GM21390 (cell line): ENCODE data around the gene FGD4.

Experiments
- ATAC-seq: cut with Tn5 transposase; IDR thresholded peaks from one replicate; pipeline ENCODE4 v1.9.1; 2021; ENCODE audit not compliant: unreplicated experiment

FGD4 gene

DNA sequence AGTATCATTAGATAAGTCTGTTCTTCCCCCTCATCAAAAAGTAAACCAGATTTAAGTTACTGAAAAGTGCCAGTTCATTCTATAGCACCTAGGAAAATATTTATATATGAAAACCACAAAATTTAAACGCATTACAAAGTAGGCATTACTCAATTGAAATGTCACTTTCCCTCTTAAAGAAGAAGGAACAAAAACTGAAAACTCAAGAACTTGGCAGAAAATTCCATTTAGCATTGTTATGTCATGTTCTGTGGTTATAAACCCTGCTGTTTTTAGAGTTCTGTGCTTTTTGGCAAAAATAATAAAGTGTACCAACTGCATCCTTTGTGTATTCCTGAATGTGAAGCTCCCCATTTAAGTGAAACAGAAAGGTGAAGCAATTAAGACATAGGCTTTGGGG lies 3.6 kb downstream of the FGD4 start:
- no peak for ATAC-seq

DNA sequence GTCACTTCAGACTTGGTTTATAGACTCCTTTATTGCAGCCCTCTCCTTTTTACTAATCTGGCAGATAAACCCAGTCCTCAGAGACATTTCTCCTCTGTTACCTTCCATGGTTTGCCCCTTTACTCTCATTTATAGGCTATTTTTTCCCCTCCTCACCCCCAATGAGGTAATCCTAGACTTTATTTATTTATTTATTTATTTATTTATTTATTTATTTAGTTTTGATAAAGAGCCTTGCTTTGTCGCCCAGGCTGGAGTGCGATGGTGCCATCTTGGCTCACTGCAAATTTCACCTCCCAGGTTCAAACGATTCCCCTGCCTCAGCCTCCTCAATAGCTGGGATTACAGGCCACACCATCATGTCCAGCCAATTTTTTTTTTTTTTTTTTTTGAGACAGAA lies 8.4 kb downstream of the FGD4 start:
- no peak for ATAC-seq

DNA sequence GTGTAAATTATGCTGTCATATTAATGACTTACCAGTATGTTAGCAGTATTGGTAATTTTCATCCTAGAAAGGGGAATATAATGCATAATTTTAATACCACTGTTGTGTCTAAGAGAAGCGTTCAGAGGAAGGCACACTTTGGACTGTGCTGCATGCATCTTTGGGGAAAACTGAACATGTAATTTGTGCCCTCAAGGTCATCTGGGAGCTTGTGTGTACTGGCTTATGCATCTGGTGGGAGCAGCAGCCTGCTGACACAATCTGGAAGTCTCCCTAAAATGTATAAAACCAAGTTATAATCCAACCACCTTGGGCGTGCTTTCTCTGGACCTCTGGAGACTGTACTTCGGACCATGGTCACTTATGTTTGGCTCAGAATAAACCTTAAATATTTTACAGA lies 14.1 kb downstream of the FGD4 start:
- ATAC-seq: no peak

DNA sequence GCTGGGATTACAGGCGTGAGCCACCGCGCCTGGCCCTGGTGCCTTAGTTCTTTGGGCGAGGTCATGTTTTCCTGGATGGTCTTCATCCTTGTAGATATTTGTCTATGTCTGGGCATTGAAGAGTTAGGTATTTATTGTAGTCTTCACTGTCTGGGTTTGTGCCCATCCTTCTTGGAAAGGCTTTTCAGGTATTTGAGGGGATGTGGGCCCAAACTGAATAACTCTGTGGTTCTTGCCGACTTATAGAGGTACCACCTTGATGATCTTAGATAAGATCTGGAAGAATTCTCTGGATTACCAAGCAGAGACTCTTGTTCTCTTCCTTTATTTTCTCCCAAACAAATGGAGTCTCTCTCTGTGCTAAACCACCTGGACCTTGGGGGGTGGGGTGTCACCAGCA lies 18.9 kb downstream of the FGD4 start:
- ATAC-seq: no peak

DNA sequence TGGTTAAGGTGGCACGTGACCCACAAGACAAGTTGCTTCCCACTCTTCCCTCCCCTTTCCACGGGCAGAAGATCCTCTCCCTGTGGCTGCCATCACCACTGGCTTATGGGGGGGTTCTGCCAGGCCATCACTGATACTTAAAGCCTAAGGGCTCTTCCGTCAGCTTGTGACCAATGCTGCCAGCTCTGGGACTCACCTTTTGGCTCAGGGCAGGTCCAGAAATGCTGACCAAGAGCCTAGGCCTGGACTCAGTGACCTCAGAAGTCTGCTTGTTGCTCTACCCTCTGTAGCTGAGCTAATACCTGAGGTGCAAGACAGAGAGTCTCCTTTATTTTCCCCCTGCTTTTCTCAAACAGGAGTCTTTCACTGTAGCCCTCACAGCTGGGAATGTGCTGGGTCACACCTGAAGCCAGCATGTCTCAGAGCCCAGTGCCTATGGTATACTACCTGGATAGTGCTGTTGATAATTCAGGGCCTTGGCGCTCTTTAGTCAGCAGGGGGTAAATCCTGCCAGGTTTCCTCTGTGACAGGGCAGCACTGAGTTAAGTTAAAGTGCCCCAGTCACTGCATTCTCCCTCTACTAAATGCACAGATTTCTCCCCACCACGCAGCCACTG lies 19.7 kb downstream of the FGD4 start:
- ATAC-seq: no peak

DNA sequence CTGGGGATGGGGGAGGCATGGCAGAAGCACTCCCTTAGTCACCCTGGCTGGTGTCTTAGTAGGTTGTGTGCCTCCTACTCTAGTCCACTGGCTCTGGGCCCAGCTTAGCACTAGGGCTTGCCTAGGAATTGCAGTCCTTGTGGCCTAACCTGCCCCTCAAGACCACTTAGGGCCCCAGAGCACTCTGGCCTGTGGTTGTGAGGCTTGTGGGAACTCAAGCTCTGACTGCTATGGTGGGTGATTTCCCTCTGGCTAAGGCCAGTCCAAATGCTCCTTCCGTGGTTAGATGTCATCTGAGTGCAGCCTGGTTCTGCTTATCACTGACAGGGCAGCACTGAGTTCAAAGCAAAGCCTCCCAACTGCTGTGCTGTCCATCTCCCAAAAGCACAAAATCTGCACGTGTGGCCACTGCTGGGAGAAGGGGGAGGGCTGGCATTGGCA lies 20.2 kb downstream of the FGD4 start:
- ATAC-seq: no peak

DNA sequence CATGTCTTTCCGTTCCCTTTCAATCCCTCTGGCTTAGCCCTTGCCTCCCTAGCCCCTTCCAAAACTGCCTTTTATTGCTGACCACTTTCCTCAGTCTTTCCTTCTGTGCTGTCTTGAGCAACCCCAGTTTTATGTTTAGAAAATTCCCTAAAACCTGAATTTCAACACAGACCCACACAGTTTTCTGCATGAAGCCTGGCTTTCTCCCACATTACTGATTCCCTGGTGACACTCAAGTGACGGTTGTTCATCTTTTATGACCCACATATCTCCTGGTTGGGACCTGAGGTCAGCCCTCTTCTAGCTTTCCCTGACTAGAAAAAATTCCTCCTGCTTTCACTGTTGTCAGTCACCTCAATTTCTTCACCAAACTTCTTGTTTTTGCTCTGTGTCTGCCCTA lies 21.0 kb downstream of the FGD4 start:
- ATAC-seq: no peak

DNA sequence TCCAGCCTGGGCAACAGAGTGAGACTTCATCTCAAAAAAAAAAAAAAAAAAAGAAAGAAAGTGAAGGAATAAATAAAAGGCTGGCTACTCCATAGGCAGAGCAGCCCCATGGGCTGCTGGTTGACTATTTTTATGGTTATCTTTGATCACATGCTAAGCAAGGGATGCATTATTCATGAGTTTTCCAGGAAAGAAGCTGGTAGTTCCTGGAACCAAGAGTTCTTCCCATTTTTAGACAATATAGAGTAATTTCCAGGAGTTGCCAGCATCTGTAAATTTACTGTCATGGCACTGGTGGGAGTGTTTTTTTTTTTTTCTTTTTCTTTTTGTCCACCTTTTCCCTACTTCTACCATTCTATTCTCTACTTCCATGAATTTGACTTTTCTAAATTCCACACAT lies 24.2 kb downstream of the FGD4 start:
- ATAC-seq: no peak

DNA sequence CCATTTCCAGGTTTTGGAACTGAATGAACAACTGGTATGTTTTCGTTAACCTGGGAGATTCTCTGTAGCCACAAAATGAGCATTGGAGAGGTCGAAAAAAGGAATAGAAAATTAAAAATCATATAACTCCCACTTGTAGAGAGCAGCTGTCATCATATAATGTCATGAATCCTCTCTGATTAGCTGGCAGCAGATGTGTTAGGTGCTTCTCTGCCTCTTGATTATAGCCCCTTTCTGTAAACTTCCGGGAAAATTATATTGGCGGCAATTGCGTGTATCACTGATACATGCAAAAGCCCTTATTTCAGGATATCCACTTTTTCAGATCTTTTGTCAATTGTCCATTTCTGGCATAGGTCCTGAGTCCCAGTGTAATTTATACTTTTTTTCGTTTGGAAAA lies 31.7 kb downstream of the FGD4 start:
- ATAC-seq: no peak

DNA sequence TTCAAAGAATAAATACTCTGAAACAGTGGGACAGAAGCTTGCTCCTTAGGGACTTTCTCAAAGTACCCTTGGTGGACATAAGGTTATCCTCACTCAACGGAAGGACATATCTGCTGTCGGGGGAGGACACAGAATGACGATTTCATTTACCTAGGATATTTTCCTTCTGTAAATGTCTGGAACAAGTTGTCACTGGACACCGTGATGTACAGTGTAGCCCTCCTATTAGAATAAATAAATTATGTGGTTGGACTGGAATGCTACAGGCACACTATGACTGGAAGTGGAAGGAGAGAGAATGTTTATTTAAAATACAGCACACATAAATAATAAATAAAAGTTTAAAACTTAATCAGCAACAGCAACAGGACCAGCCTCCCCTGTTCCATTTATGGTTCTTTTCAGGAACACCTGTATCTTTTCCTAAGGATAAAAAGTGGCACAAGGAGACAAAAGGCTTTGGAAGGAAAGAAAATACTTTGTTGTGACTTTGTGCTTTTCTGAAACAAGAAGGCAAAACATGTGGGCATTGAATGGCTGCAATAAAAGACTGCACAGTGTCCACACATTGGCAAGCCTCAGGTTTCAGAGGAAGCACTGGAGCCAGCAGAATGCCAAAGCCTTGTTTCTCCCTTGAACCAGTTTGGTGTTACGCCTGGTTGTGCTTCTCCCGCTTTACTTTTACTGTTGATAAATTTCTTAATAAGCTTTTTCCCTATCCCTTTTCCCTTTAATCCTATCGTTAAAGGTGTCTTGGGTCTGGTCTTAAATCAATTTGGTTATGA lies 36.8 kb downstream of the FGD4 start:
- ATAC-seq: no peak

DNA sequence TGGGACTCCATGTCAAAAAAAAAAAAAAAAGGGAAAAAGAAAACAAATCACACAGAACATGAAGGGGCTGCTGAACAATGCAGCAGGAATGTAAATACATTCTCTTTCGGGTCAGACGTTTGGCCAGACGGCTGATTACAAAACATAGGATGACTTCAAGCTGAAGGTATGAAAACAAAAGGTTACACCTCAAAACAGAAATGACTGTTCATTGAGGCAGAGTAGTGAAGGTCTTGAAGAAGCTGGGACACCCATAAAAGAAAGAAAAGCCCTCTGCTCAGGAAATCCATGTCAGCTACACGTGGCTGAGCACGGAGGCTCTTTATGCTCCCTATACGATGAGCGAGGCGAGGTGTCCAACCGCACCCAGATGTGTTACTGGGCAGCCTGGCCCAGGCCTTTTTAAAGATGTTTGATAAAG lies 37.7 kb downstream of the FGD4 start:
- no peak for ATAC-seq

DNA sequence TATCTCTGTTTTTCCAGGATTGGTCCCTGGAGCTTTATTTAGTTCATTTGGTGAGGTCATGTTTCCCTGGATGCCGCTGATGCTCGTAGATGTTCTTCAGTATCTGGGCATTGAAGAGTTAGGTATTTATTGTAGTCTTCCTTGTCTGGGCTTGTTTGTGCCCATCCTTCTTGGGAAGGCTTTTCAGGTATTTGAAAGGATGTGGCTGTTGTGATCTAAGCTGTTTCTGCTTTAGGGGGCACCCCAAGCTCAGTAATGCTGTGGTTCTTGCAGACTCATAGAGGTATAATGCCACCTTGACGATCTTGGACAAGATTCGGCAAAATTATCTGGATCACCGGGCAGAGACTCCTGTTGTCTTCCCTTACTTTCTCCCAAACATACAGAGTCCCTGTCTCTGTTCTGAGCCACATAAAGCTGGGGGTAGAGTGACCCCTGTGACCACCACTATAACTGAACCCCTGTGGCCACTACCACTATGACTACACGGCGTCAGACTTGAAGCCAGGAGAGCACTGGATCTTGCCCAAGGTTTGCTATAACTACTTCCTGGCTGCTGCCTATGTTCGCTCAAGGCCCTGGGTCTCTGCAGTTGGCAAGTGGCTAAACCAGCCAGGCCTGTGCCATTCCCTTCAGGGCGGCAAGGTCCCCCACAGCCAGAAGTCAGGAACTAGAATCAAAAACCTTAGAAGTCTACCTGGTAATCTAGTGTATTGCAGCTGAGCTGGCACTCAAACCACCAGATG lies 40.9 kb downstream of the FGD4 start:
- ATAC-seq: no peak

DNA sequence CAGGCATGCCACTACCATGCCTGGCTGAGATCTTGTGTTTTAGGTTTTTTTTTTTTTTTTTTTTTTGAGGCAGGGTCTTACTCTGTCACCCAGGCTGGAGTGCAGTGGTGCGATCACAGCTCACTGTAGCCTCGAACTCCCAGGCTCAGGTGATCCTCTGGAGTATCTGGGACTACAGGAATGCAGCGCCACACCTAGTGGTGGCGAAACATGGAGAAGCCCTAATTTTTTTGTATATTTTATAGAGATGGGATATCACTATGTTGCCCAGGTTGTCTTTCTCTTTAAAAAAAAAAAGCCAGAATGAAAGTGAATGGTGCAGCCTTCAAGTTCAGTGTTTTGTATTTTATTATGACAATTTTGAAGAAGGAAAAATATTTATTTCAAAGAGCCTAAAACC lies 44.1 kb downstream of the FGD4 start:
- ATAC-seq: no peak

DNA sequence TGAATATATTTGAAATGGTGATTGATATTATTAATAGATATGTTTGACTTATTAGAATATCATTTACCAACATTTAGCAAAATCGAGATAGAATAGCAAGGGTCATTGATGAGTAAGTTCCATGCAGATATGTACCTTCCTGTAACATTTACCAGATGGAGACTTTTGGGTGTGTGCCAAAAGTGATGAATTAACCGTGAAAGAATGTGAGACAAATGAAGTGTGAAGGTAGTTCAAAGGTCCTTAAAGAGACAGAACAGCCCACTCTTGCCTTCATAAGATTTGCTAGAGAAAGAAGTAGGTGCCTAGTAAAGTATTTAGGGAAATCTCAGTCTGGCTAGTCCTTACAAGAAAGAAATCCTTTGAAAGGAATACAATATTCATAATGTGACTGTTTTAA lies 45.5 kb downstream of the FGD4 start:
- ATAC-seq: no peak

DNA sequence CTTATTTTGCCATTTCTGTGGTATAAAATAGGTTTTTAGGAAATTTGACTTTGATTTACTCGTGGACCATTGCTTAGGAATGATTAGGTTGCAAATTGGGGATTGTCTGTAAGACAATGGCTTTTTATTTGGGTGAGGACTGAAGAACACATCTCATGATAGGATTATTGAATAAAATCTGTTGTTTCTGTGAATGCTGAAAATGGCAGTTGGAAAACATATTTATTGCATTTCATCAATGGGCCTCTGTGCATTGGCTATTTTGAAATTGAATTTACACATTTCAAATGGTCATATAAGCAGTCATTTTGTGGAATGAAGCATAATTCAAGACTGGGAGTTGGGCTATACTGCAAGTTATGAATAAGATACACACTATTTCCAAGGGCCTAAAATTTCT lies 46.0 kb downstream of the FGD4 start:
- no peak for ATAC-seq

DNA sequence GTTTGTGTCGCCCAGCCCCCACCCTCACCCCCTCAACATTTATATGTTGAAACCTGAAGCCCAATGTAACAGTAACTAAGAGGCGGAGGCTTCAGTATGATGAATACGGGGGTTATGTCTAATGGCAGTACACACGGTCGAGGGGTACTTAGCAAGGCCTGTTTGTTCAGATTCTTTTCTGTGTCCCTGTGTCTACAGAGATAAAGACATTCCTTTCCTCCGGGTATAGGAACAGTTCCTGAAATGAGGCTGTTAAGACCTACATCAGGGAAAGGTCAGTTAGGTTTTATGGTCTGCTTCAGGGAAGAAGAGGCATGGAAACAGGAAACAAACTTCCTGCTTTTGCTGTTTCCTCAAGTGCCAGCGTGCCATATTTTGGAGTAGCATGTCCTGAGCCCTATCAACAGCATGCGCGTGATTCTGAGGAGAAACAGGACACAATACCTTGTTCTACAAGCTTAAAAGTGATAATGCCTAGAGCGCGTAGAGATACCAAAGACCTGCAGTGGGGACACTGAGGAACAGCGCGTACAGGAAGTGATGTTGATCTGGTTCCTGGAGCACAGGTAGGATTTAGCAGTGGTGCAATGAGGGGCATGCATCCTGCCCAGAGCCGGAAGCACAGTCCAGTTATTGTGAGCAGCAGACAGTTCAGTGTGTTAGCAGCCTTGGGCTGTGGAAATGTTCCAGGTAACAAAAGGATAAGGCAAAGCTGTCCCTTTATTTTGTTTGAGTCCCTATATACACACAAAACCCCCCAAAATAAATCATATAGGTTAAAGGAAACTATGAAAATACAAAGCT lies 47.2 kb downstream of the FGD4 start:
- no peak for ATAC-seq

DNA sequence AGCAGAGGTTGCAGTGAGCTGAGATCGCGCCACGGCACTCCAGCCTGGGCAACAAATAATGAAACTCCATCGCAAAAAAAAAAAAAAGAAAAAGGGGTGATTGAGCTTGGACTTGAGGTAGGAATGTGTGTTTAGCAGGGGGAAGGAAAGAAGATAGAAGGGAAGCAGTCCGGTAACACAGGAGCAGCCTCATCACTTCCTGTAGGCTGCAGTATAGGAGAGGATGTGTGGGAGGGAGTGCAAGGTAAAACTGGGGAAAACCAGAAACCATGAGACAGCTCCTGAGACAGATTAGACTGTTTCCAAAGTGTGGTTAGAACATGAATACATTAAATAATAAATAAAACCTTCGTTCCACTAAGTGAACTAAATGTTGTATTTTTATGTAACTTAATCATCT lies 49.2 kb downstream of the FGD4 start:
- no peak for ATAC-seq

DNA sequence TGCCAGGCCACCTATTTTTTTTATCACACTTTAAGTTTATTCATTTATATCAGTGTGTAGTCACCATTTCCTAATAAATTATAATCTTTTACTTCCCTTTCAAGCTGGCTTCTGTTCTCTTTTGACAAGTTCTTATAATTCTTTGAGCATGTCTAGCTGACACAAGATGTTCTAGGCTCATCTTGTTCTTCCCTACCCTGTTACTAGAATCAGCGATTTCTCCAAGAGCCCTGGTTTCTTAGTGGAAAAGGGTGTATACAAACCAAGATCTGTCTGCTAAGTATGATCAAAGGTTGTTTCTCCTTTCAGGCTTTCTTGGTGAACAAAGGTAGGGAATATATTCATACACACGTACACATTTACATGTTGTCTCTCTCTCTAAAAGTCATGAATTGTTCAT lies 51.0 kb downstream of the FGD4 start:
- ATAC-seq: no peak

DNA sequence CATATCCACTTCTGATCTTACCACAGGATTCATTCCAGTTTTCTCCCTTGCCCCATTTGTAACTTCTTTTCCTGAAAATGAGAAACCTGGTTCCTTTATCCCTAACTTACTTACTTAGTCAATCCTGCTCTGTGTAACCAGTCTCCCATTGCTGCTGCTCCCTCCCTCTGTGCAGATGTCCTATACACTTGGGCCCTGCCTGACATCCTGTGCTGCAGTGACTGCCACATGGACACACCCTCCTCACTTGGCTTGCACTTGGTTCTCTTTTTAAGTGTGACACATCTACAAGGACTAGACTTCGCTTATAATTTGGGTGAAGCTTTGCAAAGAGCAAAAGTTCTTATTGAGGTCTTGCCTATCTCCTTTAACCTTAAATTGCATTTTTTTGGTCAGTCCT lies 51.4 kb downstream of the FGD4 start:
- no peak for ATAC-seq

DNA sequence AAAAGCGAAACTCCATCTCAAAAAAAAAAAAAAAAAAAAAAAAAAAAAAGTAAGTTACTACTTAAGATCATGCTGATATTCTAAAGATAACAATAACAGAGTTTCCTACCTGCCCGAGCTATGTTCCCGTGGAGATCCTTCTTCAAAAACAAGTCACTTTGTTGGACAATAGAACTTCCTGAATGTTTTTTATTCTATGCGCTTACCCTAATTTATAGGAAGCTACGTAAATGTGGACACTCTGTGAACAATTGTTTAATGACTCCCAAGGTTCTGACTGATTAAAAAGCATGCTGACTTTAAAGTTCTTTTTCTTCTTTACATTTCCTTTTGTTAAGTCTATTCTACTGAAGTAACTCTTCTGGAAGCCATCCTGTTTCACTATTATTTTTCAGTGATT lies 52.5 kb downstream of the FGD4 start:
- no peak for ATAC-seq

DNA sequence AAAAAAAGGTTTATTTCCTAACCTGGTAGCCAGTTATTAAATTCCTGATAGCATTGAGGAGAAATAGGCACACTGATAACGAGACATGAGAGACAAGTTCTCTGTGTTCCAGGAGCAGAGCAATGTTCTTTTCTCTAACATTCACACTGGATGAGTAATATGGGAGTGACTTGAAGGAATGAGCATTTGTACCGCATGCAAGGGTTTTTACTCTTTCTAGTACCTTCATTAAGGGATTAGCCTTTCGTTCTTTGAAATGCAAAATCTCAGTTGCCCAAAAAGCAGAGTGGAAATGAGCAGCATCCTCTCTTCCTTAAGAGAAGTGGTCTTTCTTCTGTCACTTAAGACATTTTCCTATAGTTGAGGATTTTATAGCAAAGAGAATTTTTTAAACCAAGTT lies 54.7 kb downstream of the FGD4 start:
- no peak for ATAC-seq
